ENCODE measurements around the gene ARVCF. TPM values are rescaled to one million over a fixed set of nuclear protein-coding genes. Genes with fewer than 3 reads are reported as not detected.
A peak's percentile ranks its signal among the peaks of the same experiment; 100 is the strongest.

The ARVCF gene
- total and polyA plus RNA-seq, 2 donors (not counting 1 experiment from before 2014, with no cell fraction given) = 2.2 to 6.7 TPM

GRCh38 chr22:20019661-20020532, 3.3 kb upstream of the ARVCF start:
- peak overlapping the region; percentile 69 to 82 for H3K27ac ChIP-seq (ENCODE audit: low read length in 2 of 2)
- H3K9me3 Mint-ChIP-seq (ENCODE audit: insufficient read depth) = no peaks in the 10 kb centered on the region
- H3K4me3 ChIP-seq (ENCODE audit: control extremely low read depth in 1 of 5, extremely low read depth in 1 of 5, insufficient read depth in 1 of 5, low read depth in 2 of 5, low read length in 4 of 5) = peak overlapping the region in 4 of 5 experiments; percentile 63 to 87 (median 82)
- ChIA-PET POLR2A (interaction anchor here (0.6 to 2.3 kb wide), 3 partner anchors 14 to 97 kb away, joined by 3 to 5 read pairs (median 4); partner anchors contain the start of gene TRMT2A), CTCF (interaction anchor here (0.8 to 1.1 kb wide), 2 partner anchors 11 to 91 kb away, joined by 3 read pairs; no protein-coding TSS in a partner anchor)
- no peaks in the 10 kb centered on the region for H3K9me3 ChIP-seq (ENCODE audit: control extremely low read depth in 1 of 3, control insufficient read depth in 2 of 3, insufficient read depth in 1 of 3, low read length in 2 of 3)
- H3K36me3 ChIP-seq (replicated peaks in 1 of 2; ENCODE audit: control extremely low read depth in 1 of 2, control insufficient read depth in 1 of 2, extremely low read depth in 1 of 2, insufficient read depth in 2 of 2, low read length in 1 of 2) = no peaks in the 10 kb centered on the region
- H4K20me1 ChIP-seq (ENCODE audit: control insufficient read depth, insufficient read depth, low read length, poor library complexity, severe bottlenecking) = peaks cover 36% of the 10 kb centered on the region
- peak overlapping the region; percentile 96 for H3K4me3 Mint-ChIP-seq
- TF ChIP-seq EZH2 (IDR thresholded peaks at IDR 0.05; ENCODE audit: borderline replicate concordance, insufficient read depth, low read depth, low read length, poor library complexity, severe bottlenecking) = no peak
- no peak for TF ChIP-seq CTCF (IDR thresholded peaks at IDR 0.05)
- H3K27me3 ChIP-seq (replicated peaks in 1 of 4; ENCODE audit: control extremely low read depth in 1 of 4, control insufficient read depth in 3 of 4, insufficient read depth in 4 of 4, low read length in 3 of 4) = peaks cover 0 to 23% (median 4%) of the 10 kb centered on the region in 4 experiments
- peak overlapping the region; percentile 98 for H2AFZ ChIP-seq (ENCODE audit: insufficient read depth, low read depth, low read length, poor library complexity, severe bottlenecking)
- peak overlapping the region; percentile 94 for H3K9ac ChIP-seq (ENCODE audit: low read length)
- no peak for ATAC-seq (ENCODE audit: low read depth)
- H3K79me2 ChIP-seq (ENCODE audit: control insufficient read depth, insufficient read depth, low read length) = peaks cover 49% of the 10 kb centered on the region
- peak overlapping the region; percentile 93 for H3K27ac Mint-ChIP-seq
- H3K4me2 ChIP-seq (replicated peaks; ENCODE audit: low read depth, low read length, poor library complexity, severe bottlenecking) = peak overlapping the region; percentile 99
- peaks cover 46% of the 10 kb centered on the region for H3K4me1 Mint-ChIP-seq
- no peak for DNase-seq
- no peaks in the 10 kb centered on the region for H3K27me3 Mint-ChIP-seq
- WGBS (ENCODE audit: insufficient coverage) = 79% methylated on average over 8 of the region's 8 CpGs
- intact Hi-C loops (cut with micrococcal nuclease) = no loop called here
- peaks cover 32 to 36% of the 10 kb centered on the region in 2 donors for H3K4me1 ChIP-seq (ENCODE audit: control insufficient read depth in 2 of 2, insufficient read depth in 2 of 2, low read length in 2 of 2)

GRCh38 chr22:20018001-20018400, 1.4 kb upstream of the ARVCF start:
- TF ChIP-seq EZH2 (IDR thresholded peaks at IDR 0.05; ENCODE audit: borderline replicate concordance, insufficient read depth, low read depth, low read length, poor library complexity, severe bottlenecking) = no peak
- no peak for TF ChIP-seq CTCF (IDR thresholded peaks at IDR 0.05)
- 94% methylated on average over 5 of the region's 5 CpGs for WGBS (ENCODE audit: insufficient coverage)
- Histone ChIP-seq H3K4me3 (ENCODE audit: control extremely low read depth in 1 of 5, extremely low read depth in 1 of 5, insufficient read depth in 1 of 5, low read depth in 2 of 5, low read length in 4 of 5) (no peak overlapping the region), H3K9me3 (ENCODE audit: control extremely low read depth in 1 of 3, control insufficient read depth in 2 of 3, insufficient read depth in 1 of 3, low read length in 2 of 3) (no peaks in the 10 kb centered on the region), H3K27me3 (replicated peaks in 1 of 4; ENCODE audit: control extremely low read depth in 1 of 4, control insufficient read depth in 3 of 4, insufficient read depth in 4 of 4, low read length in 3 of 4) (peaks cover 0 to 25% (median 4%) of the 10 kb centered on the region in 4 experiments), H4K20me1 (ENCODE audit: control insufficient read depth, insufficient read depth, low read length, poor library complexity, severe bottlenecking) (peaks cover 18% of the 10 kb centered on the region), H3K9ac (ENCODE audit: low read length) (no peak overlapping the region), H3K27ac (ENCODE audit: low read length in 2 of 2) (no peak overlapping the region), H3K4me1 (ENCODE audit: control insufficient read depth in 2 of 2, insufficient read depth in 2 of 2, low read length in 2 of 2) (peaks cover 28 to 33% of the 10 kb centered on the region in 2 donors), H3K4me2 (replicated peaks; ENCODE audit: low read depth, low read length, poor library complexity, severe bottlenecking) (no peak overlapping the region), H3K79me2 (ENCODE audit: control insufficient read depth, insufficient read depth, low read length) (peaks cover 34% of the 10 kb centered on the region), H3K36me3 (replicated peaks in 1 of 2; ENCODE audit: control extremely low read depth in 1 of 2, control insufficient read depth in 1 of 2, extremely low read depth in 1 of 2, insufficient read depth in 2 of 2, low read length in 1 of 2) (no peaks in the 10 kb centered on the region), H2AFZ (ENCODE audit: insufficient read depth, low read depth, low read length, poor library complexity, severe bottlenecking) (no peak overlapping the region)
- Mint-ChIP-seq H3K4me3 (peak overlapping the region; percentile 91), H3K4me1 (peaks cover 35% of the 10 kb centered on the region), H3K27me3 (no peaks in the 10 kb centered on the region), H3K9me3 (ENCODE audit: insufficient read depth) (no peaks in the 10 kb centered on the region), H3K27ac (no peak overlapping the region)
- CTCF ChIA-PET = interaction anchor here (0.9 to 1.3 kb wide), 2 partner anchors 20 to 76 kb away, joined by 3 read pairs; partner anchors contain the start of genes COMT and TXNRD2
- intact Hi-C loops (cut with micrococcal nuclease) = no loop called here
- DNase-seq (no peak), ATAC-seq (ENCODE audit: low read depth) (no peak)
- POLR2A ChIA-PET = no interaction called here

Data from B cell (primary cell).